ENCODE results near the gene GPR37L1. TPM values are rescaled to one million over a fixed set of nuclear protein-coding genes. Genes with fewer than 3 reads are reported as not detected.
"Not testable (repeated sequence)": the region's sequence is repeated elsewhere in the genome, so short reads cannot be mapped to it uniquely, and the experiment has no call there.

Gene GPR37L1
- total and polyA plus RNA-seq, 8 donors: 0.02 to 0.25 (median 0.07) TPM; not detected in 2

DNA sequence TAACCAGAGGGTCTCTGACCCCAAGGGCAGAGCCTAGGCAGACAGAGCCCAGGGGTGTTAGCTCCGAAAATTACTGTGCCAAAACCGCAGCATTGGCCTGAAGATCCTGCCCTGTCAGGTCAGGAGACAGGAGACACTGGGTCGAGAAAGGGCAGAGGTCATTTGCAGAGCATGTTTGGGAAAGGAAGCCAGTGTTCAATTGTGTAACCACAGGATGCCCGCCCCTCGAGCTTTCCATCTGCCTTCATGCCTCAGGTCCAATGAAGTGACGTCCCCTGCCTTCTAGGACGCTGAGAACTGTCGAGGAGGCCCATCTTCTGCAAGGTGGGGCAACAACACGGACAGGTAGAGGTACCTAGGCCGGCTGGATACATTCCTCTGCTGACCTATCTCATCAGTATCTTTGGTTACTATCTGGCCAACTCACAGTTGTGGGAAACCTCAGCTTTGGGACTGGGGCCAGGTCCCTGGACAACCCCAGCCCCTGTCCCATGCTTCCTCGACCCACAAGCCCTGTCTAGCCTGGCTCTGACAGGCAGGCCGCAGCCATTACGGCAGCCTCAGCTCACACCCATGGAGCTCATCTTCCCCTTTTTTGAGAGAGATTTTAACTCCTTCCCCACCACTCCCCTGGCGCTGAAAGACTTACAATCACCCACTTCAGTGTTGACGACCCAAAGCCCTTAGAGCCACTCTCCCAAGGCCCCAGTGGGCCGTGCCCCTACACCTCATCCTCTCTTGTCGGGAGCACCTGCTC lies 20.5 kb downstream of the GPR37L1 start:
- intact Hi-C loops (cut with DNase I): no loop called here
- 10 to 13% methylated on average over 17 of the region's 17 CpGs for WGBS, 2 donors
- FAIRE-seq: no peak

DNA sequence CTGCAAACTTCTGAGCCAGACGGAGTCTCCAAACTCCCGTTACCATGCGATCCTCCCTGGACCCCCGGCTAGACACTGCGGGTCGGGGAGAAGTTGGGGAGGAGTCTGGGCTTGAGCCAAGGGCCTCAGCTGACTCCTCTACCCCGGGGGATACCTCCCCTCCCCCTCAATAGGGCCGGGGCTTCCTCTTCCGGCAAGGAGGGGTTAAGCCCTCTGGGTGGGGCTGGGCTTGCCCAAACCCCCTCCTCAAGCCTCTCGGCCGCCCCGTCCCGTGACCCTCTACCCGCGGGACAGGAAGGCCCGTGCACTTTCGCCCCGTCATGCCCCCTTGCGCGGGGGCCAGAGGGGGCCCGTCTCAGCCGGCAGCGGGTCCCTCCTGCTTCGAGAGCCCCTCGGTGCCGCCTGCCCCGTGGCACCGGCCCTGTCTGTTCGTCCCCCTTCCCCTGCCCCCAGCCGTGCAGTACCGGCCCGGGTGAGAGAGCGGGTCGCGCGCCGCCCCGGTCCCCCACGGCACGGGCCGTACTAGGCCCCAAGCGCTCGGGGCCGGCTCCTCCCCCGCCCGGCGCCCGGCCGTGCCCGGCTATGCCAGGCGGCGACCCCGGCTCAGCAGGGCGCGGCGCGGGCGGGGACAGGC lies 21.2 kb downstream of the GPR37L1 start:
- intact Hi-C loops (cut with DNase I): no loop called here
- peak overlapping the region; percentile 31 to 81 (median 70) for H3K27ac ChIP-seq
- 0 to 1% methylated on average over 32 to 58 of the region's 58 CpGs for WGBS, 2 donors
- H3K27me3 ChIP-seq: no peaks in the 10 kb centered on the region
- peaks cover 0 to 16% (median 8%) of the 10 kb centered on the region in 3 donors for H3K4me1 ChIP-seq
- FAIRE-seq (no peak), ATAC-seq (peak; percentile 63 to 80 (median 68)), DNase-seq (peak in 3 of 6 donors; percentile 50 to 77 (median 59))
- no peaks in the 10 kb centered on the region for H3K36me3 ChIP-seq
- peak overlapping the region; percentile 58 to 97 (median 78) for H3K4me3 ChIP-seq
- TF ChIP-seq, protein P1, sequence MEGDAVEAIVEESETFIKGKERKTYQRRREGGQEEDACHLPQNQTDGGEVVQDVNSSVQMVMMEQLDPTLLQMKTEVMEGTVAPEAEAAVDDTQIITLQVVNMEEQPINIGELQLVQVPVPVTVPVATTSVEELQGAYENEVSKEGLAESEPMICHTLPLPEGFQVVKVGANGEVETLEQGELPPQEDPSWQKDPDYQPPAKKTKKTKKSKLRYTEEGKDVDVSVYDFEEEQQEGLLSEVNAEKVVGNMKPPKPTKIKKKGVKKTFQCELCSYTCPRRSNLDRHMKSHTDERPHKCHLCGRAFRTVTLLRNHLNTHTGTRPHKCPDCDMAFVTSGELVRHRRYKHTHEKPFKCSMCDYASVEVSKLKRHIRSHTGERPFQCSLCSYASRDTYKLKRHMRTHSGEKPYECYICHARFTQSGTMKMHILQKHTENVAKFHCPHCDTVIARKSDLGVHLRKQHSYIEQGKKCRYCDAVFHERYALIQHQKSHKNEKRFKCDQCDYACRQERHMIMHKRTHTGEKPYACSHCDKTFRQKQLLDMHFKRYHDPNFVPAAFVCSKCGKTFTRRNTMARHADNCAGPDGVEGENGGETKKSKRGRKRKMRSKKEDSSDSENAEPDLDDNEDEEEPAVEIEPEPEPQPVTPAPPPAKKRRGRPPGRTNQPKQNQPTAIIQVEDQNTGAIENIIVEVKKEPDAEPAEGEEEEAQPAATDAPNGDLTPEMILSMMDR (IDR thresholded peaks at IDR 0.05): no peak
- no peaks in the 10 kb centered on the region for H3K9me3 ChIP-seq

More for the DNA sequence above, 20.5 kb downstream of the GPR37L1 start:
- H3K36me3 ChIP-seq: no peaks in the 10 kb centered on the region
- no peaks in the 10 kb centered on the region for H3K27me3 ChIP-seq
- TF ChIP-seq, protein P1 (IDR thresholded peaks at IDR 0.05): no peak
- peak overlapping the region; percentile 58 to 97 (median 78) for H3K4me3 ChIP-seq
- ATAC-seq (peak; percentile 18 to 55 (median 40)), DNase-seq (peak in 1 of 6 donors; percentile 32)
- H3K9me3 ChIP-seq: no peaks in the 10 kb centered on the region
- peak overlapping the region; percentile 31 to 81 (median 70) for H3K27ac ChIP-seq
- H3K4me1 ChIP-seq: peaks cover 0 to 16% (median 8%) of the 10 kb centered on the region in 3 donors

GRCh38 chr1:202144402-202145067 lies 21.8 kb downstream of the GPR37L1 start, which contains the start of gene ARL8A:
Gene ARL8A, minus strand, starts transcription at chr1:202144737. Its CDS starts 165 bp downstream, at chr1:202144572.
- H3K4me1 ChIP-seq: peaks cover 0 to 16% (median 8%) of the 10 kb centered on the region in 3 donors
- H3K4me3 ChIP-seq: peak within 1 kb of the TSS; percentile 58 to 97 (median 78)
- H3K36me3 ChIP-seq: no peaks in the 10 kb centered on the region
- H3K27me3 ChIP-seq: no peaks in the 10 kb centered on the region
- H3K27ac ChIP-seq: peak within 1 kb of the TSS; percentile 31 to 81 (median 70)
- intact Hi-C loops (cut with DNase I): no loop called here
- no peaks in the 10 kb centered on the region for H3K9me3 ChIP-seq
- FAIRE-seq (no peak), DNase-seq (peak; percentile 63 to 90 (median 73)), ATAC-seq (peak; percentile 78 to 88 (median 85))
- WGBS, 2 donors: 0 to 1% methylated on average over 76 to 82 of the region's 82 CpGs
- TF ChIP-seq, protein P1 (IDR thresholded peaks at IDR 0.05): no peak

DNA sequence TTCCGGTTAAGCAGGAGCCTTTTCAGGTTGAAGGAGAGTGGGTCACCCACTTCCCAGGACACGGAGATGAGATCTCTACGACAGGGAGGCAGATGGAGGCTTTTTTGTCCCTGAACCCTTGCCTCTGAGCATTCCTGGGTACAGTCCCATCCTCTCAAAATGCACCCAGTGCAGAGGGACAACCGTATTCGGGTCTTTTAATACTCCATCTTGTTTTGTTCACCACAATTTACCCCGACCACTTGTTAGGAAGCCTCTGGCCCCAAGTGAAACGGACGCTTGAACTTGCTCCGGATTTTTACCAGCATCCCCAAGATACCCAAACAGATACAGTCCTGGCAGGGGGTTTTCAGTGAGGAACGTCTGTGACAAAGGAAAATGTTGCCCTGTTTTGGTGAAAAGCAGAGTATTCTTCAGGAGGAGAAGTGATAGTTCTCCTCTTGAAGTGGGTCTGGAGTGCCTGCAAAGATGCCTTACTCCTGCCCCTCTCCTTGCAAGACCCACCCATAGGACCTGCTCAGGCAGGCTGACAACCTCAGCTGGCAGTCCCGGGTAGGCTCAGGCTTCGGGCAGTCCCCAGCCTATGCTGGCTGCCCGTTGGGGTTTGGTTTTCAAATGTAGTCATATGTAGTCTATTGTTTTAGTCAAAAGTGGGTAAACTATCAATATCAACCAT lies 22.5 kb downstream of the GPR37L1 start:
- DNase-seq (no peak), FAIRE-seq (no peak), ATAC-seq (peak in 3 of 4 donors; percentile 18 to 20 (median 20))
- Histone ChIP-seq H3K4me3 (peak overlapping the region; percentile 58 to 97 (median 78)), H3K27ac (peak overlapping the region in 3 of 4 donors; percentile 60 to 81 (median 80)), H3K27me3 (no peaks in the 10 kb centered on the region), H3K9me3 (no peaks in the 10 kb centered on the region), H3K4me1 (peaks cover 0 to 16% (median 8%) of the 10 kb centered on the region in 3 donors), H3K36me3 (no peaks in the 10 kb centered on the region)
- intact Hi-C loops (cut with DNase I): no loop called here
- WGBS, 2 donors: 6 to 13% methylated on average over 13 of the region's 13 CpGs
- TF ChIP-seq, protein P1 (IDR thresholded peaks at IDR 0.05): no peak

DNA sequence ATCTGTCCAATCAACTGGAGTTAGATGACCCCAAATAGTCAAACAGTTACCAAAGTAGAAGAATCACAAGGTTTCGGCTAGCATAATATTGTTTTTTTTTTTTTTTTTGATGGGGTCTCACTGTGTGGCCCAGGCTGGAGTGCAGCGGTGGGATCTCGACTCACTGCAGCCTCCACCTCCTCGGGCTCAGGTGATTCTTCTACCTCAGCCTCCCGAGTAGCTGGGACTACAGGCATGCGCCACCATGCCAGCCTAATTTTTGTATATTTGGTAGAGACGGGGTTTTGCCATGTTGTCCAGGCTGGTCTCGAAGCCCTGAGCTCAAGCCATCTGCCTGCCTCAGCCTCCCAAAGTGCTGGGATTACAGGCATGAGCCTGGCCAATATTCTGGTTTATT lies 23.0 kb downstream of the GPR37L1 start:
- intact Hi-C loops (cut with DNase I); FAIRE-seq; H3K4me3 ChIP-seq; H3K36me3 ChIP-seq; H3K27me3 ChIP-seq; DNase-seq; ATAC-seq; H3K9me3 ChIP-seq; H3K27ac ChIP-seq: not testable (repeated sequence)
- peaks cover 0 to 16% (median 8%) of the 10 kb centered on the region in 3 donors for H3K4me1 ChIP-seq
- WGBS, 2 donors: 90 to 96% methylated on average over 8 of the region's 8 CpGs
